ENCODE results near the gene KCND1. TPM values are rescaled to one million over a fixed set of nuclear protein-coding genes. Genes with fewer than 3 reads are reported as not detected.

Gene KCND1
- total RNA-seq (1 to 10 TPM; 1.4 to 5.8 (median 2.3) TPM), polyA plus RNA-seq (under 1 TPM in 1 of 2 donors, not detected in 1; 0.07 TPM), total RNA-seq (3.0 reads per million, percentile 16 among the genes with 10 or more reads in this experiment)

DNA sequence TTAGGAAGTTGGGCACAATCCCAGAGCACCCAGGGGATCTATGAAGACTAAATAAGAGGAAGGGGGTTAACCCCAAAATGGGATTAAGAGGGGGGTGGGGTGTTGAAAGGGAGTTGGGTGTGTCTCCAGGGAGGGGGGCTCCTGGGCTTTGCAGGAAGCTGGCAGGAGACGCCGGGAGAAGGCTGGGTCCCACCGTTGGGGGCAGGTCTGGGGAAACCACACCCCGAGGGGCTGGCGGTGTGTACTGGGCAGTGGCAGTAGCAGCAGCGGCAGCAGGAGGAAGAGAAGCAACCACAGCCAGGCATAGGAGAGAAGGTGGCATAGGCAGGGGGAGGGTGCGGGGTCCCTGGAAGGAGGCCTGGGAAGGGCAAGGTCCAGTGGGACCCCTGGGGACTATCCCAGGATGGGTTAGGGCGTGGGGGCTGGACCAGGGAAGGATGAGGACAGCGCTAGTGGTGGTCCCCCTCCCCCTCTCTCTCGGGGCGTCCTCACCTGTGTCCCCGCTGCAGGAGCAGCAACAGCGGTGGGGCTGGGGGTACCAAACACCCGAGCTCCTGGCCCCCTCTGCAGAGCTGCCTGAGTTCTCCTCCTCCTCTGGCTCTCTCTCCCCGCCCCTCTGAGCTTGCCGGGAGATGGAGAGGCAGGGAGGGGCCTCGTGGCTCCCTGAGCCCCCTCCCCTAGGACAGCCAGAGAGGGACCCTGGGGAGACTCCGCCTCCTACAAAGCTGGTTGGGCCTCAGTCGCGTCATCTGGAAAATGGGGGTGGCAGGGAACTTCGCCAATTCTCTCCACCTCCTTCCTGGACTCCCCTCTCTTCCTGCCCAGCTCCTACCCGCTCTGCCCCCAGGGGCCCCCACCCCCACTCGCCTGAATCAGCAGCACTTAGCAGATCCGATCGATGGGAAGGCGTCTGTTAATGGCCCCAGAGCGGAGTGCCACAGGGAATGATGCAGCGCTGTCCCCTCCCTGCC is at the start of gene KCND1:
Gene KCND1, minus strand, starts transcription at position 596 of the 971 bp plus-strand sequence. CDS start 1,573 bp downstream, outside the sequence.
- Histone ChIP-seq H3K27me3 (ENCODE audit: control insufficient read depth in 2 of 2, insufficient read depth in 2 of 2, low read length in 2 of 2) (no peaks in the 10 kb centered on the region), H3K4me1 (ENCODE audit: control insufficient read depth in 2 of 2, insufficient read depth in 2 of 2, low read length in 2 of 2) (peaks cover 0 to 8% of the 10 kb centered on the region in 2 donors), H3K27ac (ENCODE audit: low read depth, low read length) (no peak within 1 kb of the TSS), H3K36me3 (ENCODE audit: control insufficient read depth in 2 of 3, insufficient read depth in 3 of 3, low read length in 3 of 3) (peaks cover 0 to 22% (median 0%) of the 10 kb centered on the region in 3 experiments), H3K9me3 (ENCODE audit: control insufficient read depth in 2 of 3, low read length in 3 of 3) (no peaks in the 10 kb centered on the region), H3K4me3 (ENCODE audit: low read length) (peak within 1 kb of the TSS; percentile 30)
- H3K4me1 Mint-ChIP-seq = peaks cover 6 to 17% (median 12%) of the 10 kb centered on the region in 7 donors
- CTCF ChIA-PET = interaction anchor here (1.0 to 1.4 kb wide), 2 partner anchors 12 to 149 kb away, joined by 3 read pairs; no protein-coding TSS in a partner anchor
- DNase-seq (no peak), ATAC-seq (no peak)
- H3K27me3 Mint-ChIP-seq = no peaks in the 10 kb centered on the region
- H3K36me3 Mint-ChIP-seq = peaks cover 5 to 16% (median 10%) of the 10 kb centered on the region in 5 donors
- POLR2A ChIA-PET = interaction anchor here (0.5 to 1.6 kb wide), 6 partner anchors 10 to 72 kb away, joined by 3 to 14 read pairs (median 4); partner anchors contain the start of genes GRIPAP1 and OTUD5
- peak within 1 kb of the TSS in 3 of 9 donors; percentile 11 to 45 (median 21) for H3K27ac Mint-ChIP-seq
- H3K4me3 Mint-ChIP-seq = peak within 1 kb of the TSS in 9 of 10 donors; percentile 12 to 72 (median 57)
- intact Hi-C loops (cut with micrococcal nuclease) = loop anchor here (1.0 to 10.0 kb wide), 4 partner anchors 72 to 148 kb away; partner anchors contain the start of gene TFE3 (in 1 of the 2)
- peaks cover 0 to 5% (median 0%) of the 10 kb centered on the region in 11 donors for H3K9me3 Mint-ChIP-seq

DNA sequence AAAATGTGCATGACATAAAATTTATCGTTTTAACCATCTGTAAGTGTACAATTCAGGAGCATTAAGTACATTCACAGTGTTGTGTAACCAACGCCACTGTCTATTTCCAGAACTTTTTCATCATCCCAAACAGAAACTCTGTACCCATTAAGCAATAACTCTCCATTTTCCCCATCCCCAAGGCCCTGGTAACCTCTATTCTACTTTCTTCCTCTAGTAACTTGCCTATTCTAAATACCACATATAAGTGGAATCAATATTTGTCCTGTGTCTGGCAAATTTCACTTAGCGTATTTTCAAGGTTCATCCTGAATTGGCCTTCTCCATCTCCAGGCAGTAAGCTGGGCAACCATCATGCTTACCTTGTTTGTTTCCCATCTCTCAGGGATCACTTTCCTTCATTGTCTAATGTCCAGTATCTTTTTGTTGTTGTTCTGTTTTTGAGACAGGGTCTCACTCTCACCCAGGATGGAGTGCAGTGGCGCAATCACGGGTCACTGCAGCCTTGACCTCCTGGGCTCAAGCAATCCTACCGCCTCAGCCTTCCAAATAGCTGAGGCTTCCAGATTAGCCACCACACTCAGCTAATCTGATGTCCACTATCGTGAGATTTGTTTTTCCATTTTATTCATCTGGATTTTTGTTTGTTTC is 48.1 kb upstream of the KCND1 start:
- no peaks in the 10 kb centered on the region for H3K4me1 ChIP-seq (ENCODE audit: control insufficient read depth in 2 of 2, insufficient read depth in 2 of 2, low read length in 2 of 2)
- Mint-ChIP-seq H3K27ac (no peak overlapping the region), H3K36me3 (peaks cover 0 to 6% (median 0%) of the 10 kb centered on the region in 5 donors), H3K27me3 (no peaks in the 10 kb centered on the region), H3K9me3 (no peaks in the 10 kb centered on the region), H3K4me1 (no peaks in the 10 kb centered on the region), H3K4me3 (peak overlapping the region in 1 of 10 donors; percentile 41)
- DNase-seq = no peak
- H3K27me3 ChIP-seq (ENCODE audit: control insufficient read depth in 2 of 2, insufficient read depth in 2 of 2, low read length in 2 of 2) = no peaks in the 10 kb centered on the region
- no peak for ATAC-seq
- no peaks in the 10 kb centered on the region for H3K9me3 ChIP-seq (ENCODE audit: control insufficient read depth in 2 of 3, low read length in 3 of 3)
- intact Hi-C loops (cut with micrococcal nuclease) = no loop called here
- ChIA-PET POLR2A (no interaction called here), CTCF (no interaction called here)
- no peak overlapping the region for H3K27ac ChIP-seq (ENCODE audit: low read depth, low read length)
- no peaks in the 10 kb centered on the region for H3K36me3 ChIP-seq (ENCODE audit: control insufficient read depth in 2 of 3, insufficient read depth in 3 of 3, low read length in 3 of 3)
- H3K4me3 ChIP-seq (ENCODE audit: low read length) = no peak overlapping the region

DNA sequence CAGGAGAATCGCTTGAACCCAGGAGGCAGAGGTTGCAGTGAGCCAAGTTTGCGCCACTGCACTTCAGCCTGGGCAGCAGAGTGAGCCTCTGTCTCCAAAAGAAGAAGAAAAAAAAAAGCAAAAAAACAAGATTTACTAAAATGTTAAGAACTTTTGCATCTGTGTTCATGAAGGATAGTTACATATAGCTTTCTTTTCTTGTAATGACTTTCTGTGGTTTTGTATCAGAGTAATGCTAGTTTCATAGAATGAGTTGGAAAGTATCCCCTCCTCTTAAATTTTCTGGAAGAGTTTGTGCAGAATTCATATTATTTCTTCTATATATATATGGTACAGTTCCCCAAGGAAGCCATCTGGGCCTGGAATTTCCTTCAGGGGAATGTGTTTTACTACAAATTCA is 47.4 kb upstream of the KCND1 start:
- ATAC-seq = no peak
- H3K36me3 Mint-ChIP-seq = peaks cover 0 to 5% (median 0%) of the 10 kb centered on the region in 5 donors
- Histone ChIP-seq H3K27me3 (ENCODE audit: control insufficient read depth in 2 of 2, insufficient read depth in 2 of 2, low read length in 2 of 2) (no peaks in the 10 kb centered on the region), H3K4me1 (ENCODE audit: control insufficient read depth in 2 of 2, insufficient read depth in 2 of 2, low read length in 2 of 2) (no peaks in the 10 kb centered on the region), H3K9me3 (ENCODE audit: control insufficient read depth in 2 of 3, low read length in 3 of 3) (no peaks in the 10 kb centered on the region), H3K36me3 (ENCODE audit: control insufficient read depth in 2 of 3, insufficient read depth in 3 of 3, low read length in 3 of 3) (no peaks in the 10 kb centered on the region), H3K4me3 (ENCODE audit: low read length) (no peak overlapping the region), H3K27ac (ENCODE audit: low read depth, low read length) (no peak overlapping the region)
- H3K4me3 Mint-ChIP-seq = no peak overlapping the region
- H3K27me3 Mint-ChIP-seq = no peaks in the 10 kb centered on the region
- ChIA-PET CTCF (no interaction called here), POLR2A (no interaction called here)
- intact Hi-C loops (cut with micrococcal nuclease) = no loop called here
- no peaks in the 10 kb centered on the region for H3K9me3 Mint-ChIP-seq
- H3K4me1 Mint-ChIP-seq = no peaks in the 10 kb centered on the region
- DNase-seq = no peak
- no peak overlapping the region for H3K27ac Mint-ChIP-seq

DNA sequence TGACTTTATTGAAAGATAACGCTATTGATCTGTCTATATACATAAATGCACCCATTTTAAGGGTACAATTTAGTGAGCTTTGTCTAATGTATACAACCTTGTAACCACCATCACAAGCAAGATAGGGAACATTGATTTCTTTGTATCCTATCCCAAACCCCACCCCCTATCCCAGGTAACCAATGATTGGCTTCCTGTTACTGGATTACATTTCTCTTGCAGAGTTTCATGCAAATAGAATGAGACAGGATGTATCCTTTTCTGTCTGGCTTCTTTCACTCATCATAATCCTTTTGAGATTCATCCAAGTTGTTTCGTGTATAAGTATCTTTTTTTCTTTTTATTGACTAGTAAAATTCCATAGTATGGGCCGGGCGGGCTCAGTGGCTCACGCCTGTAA is 32.1 kb upstream of the KCND1 start:
- H3K27ac ChIP-seq (ENCODE audit: low read depth, low read length) = no peak overlapping the region
- DNase-seq (no peak), ATAC-seq (no peak)
- intact Hi-C loops (cut with micrococcal nuclease) = loop anchor here (2.0 to 5.0 kb wide), 3 partner anchors 69 to 106 kb away; partner anchors contain the start of genes PIM2 (in 1 of the 2), PQBP1 (in 1 of the 2) and TIMM17B (in 1 of the 2)
- CTCF ChIA-PET = interaction anchor here (0.6 kb wide), 1 partner anchor 454 kb away, joined by 3 read pairs; no protein-coding TSS in a partner anchor
- Mint-ChIP-seq H3K4me3 (peak overlapping the region in 8 of 10 donors; percentile 38 to 68 (median 54)), H3K9me3 (peaks cover 0 to 3% (median 0%) of the 10 kb centered on the region in 11 donors), H3K4me1 (peaks cover 0 to 31% (median 19%) of the 10 kb centered on the region in 7 donors), H3K36me3 (peaks cover under 1 to 10% (median 3%) of the 10 kb centered on the region in 5 donors), H3K27me3 (no peaks in the 10 kb centered on the region), H3K27ac (peak overlapping the region in 5 of 9 donors; percentile 34 to 82 (median 74))
- no peak overlapping the region for H3K4me3 ChIP-seq (ENCODE audit: low read length)
- H3K9me3 ChIP-seq (ENCODE audit: control insufficient read depth in 2 of 3, low read length in 3 of 3) = no peaks in the 10 kb centered on the region
- peaks cover 9 to 10% of the 10 kb centered on the region in 2 donors for H3K4me1 ChIP-seq (ENCODE audit: control insufficient read depth in 2 of 2, insufficient read depth in 2 of 2, low read length in 2 of 2)
- no peaks in the 10 kb centered on the region for H3K27me3 ChIP-seq (ENCODE audit: control insufficient read depth in 2 of 2, insufficient read depth in 2 of 2, low read length in 2 of 2)
- H3K36me3 ChIP-seq (ENCODE audit: control insufficient read depth in 2 of 3, insufficient read depth in 3 of 3, low read length in 3 of 3) = peaks cover 0 to under 1% (median 0%) of the 10 kb centered on the region in 3 experiments
- POLR2A ChIA-PET = no interaction called here

DNA sequence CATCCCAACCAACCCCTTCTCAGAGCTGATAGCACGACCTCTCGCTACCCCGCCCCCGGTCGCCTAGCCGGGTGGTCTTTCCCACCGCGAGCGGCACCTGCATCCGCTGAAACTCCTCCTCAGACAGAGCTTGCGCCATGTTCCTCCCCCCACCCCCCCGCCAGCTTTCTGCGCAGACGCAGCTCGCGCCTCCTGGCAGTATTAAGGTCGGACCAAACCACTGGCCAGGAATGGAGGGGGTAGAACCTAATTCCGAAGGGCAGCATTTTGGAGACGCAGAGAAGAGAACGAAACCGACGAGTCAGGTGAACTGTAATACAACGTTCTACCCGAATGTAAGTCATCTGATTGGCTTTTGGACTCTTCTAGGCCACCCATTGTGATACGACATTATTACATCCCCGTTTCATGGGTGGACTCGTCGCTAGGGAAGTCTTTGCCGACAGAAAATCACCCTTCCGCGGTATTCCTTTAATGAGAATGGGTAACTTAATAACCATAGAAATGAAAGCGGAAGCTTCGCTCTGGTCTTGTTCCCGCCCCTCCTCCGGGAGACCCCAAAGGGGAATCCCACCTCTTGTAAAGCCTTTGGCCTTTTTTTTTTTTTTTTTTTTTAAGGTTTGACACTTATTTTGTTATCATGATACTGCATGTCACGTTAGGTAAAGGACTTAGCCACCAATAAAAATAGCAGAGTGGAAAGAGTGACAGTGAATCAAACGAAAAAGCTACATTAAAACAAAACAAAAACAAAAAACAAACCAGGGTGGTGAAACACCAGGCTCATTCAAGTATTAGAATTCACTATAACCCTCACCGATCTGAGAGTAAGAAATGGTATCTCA is 30.7 kb upstream of the KCND1 start, which contains the start of gene GRIPAP1:
Gene GRIPAP1, minus strand, starts transcription at position 174 of the 845 bp plus-strand sequence. Its CDS starts 35 bp downstream, at position 139.
- no peaks in the 10 kb centered on the region for H3K9me3 ChIP-seq (ENCODE audit: control insufficient read depth in 2 of 3, low read length in 3 of 3)
- POLR2A ChIA-PET = interaction anchor here (0.5 to 2.8 kb wide), 11 partner anchors 11 to 1523 kb away, joined by 3 to 23 read pairs (median 4); partner anchors contain the start of genes KCND1, OTUD5, PRAF2 and SLC35A2
- no peaks in the 10 kb centered on the region for H3K27me3 ChIP-seq (ENCODE audit: control insufficient read depth in 2 of 2, insufficient read depth in 2 of 2, low read length in 2 of 2)
- Mint-ChIP-seq H3K9me3 (peaks cover 0 to 3% (median 0%) of the 10 kb centered on the region in 11 donors), H3K36me3 (peaks cover 4 to 22% (median 15%) of the 10 kb centered on the region in 5 donors), H3K4me3 (peak within 1 kb of the TSS; percentile 94 to 99 (median 98)), H3K27ac (peak within 1 kb of the TSS; percentile 92 to 100 (median 98)), H3K4me1 (peaks cover 7 to 43% (median 32%) of the 10 kb centered on the region in 7 donors), H3K27me3 (no peaks in the 10 kb centered on the region)
- peaks cover 9 to 10% of the 10 kb centered on the region in 2 donors for H3K4me1 ChIP-seq (ENCODE audit: control insufficient read depth in 2 of 2, insufficient read depth in 2 of 2, low read length in 2 of 2)
- DNase-seq = peak; percentile 61 to 87 (median 79)
- peak within 1 kb of the TSS; percentile 97 for H3K4me3 ChIP-seq (ENCODE audit: low read length)
- peak within 1 kb of the TSS; percentile 97 for H3K27ac ChIP-seq (ENCODE audit: low read depth, low read length)
- H3K36me3 ChIP-seq (ENCODE audit: control insufficient read depth in 2 of 3, insufficient read depth in 3 of 3, low read length in 3 of 3) = peaks cover 0 to 14% (median 0%) of the 10 kb centered on the region in 3 experiments
- CTCF ChIA-PET = interaction anchor here (0.6 to 0.7 kb wide), 3 partner anchors 55 to 1103 kb away, joined by 3 read pairs; no protein-coding TSS in a partner anchor
- intact Hi-C loops (cut with micrococcal nuclease) = loop anchor here (1.0 to 5.0 kb wide), 18 partner anchors 41 to 428 kb away; partner anchors contain the start of genes TFE3 (in 2 of the 2), GPKOW (in 1 of the 2), HDAC6 (in 1 of the 2) and PIM2 (in 1 of the 2)
- peak; percentile 88 for ATAC-seq
